WTC11 (cell line): ENCODE results near the gene NSUN4. TPM values are rescaled to one million over a fixed set of nuclear protein-coding genes. Genes with fewer than 3 reads are reported as not detected.

Source experiments
- ATAC-seq: fragments of 200-7000 bp; cut with Tn5 transposase; 2 replicates; pipeline ENCODE4 v1.10.0; 2021; ENCODE audit warnings: mild to moderate bottlenecking, moderate library complexity
- CTCF ChIA-PET: fragments of 300-600 bp; sonication (Branson Sonifier 250); formaldehyde crosslinking; loops from one replicate; lab custom pipeline; 2021; ENCODE audit warnings: antibody characterized with exemption; lab: Charles Lee
- POLR2A ChIA-PET: fragments of 350-600 bp; sonication (Branson Sonifier 250); formaldehyde crosslinking; loops from one replicate; lab custom pipeline; 2021; ENCODE audit warnings: antibody characterized with exemption; lab: Charles Lee
- DNase-seq: peaks from one replicate; pipeline ENCODE4 v3.0.0; 2021; ENCODE audit warnings: low spot score
- H3K27ac Mint-ChIP-seq: 2 replicates; pipeline ENCODE4 v1.8.0; 2021; ENCODE audit warnings: mixed read lengths
- H3K27me3 Mint-ChIP-seq: 2 replicates; pipeline ENCODE4 v1.8.0; 2021; ENCODE audit warnings: low read depth, mild to moderate bottlenecking, moderate library complexity, mixed read lengths
- H3K36me3 Mint-ChIP-seq: 2 replicates; pipeline ENCODE4 v1.8.0; 2021; ENCODE audit warnings: mixed read lengths
- H3K4me1 Mint-ChIP-seq: 2 replicates; pipeline ENCODE4 v1.8.0; 2022; ENCODE audit warnings: mixed read lengths
- H3K4me3 Mint-ChIP-seq: 2 replicates; pipeline ENCODE4 v1.8.0; 2021; ENCODE audit warnings: mild to moderate bottlenecking, moderate library complexity, mixed read lengths
- H3K9me3 Mint-ChIP-seq: 2 replicates; pipeline ENCODE4 v1.8.0; 2021; ENCODE audit warnings: mixed read lengths
- GRHL2 ChIP-seq: fragments of 250-450 bp; sonication (Bioruptor Pico); IDR thresholded peaks from 2 replicates; pipeline ENCODE4 v1.8.0; 2022; ENCODE audit warnings: mild to moderate bottlenecking, moderate library complexity; ENCODE audit not compliant: insufficient replicate concordance, severe bottlenecking
- MXD4 ChIP-seq: fragments of 250-450 bp; sonication (Bioruptor Pico); IDR thresholded peaks from 2 replicates; pipeline ENCODE4 v1.8.0; 2021; ENCODE audit warnings: mild to moderate bottlenecking, moderate library complexity, borderline replicate concordance
- RORB ChIP-seq: fragments of 250-450 bp; sonication (Bioruptor Pico); IDR thresholded peaks from 2 replicates; pipeline ENCODE4 v1.9.0; 2021; ENCODE audit warnings: mild to moderate bottlenecking
- SMAD4 ChIP-seq: sonication (generic); formaldehyde crosslinking; IDR thresholded peaks from 2 replicates; pipeline ENCODE4 v1.8.0; 2022; ENCODE audit warnings: mild to moderate bottlenecking, missing genetic modification reagents
- SOX15 ChIP-seq: fragments of 250-450 bp; sonication (Bioruptor Pico); IDR thresholded peaks from 2 replicates; pipeline ENCODE4 v1.9.0; 2021; ENCODE audit warnings: mild to moderate bottlenecking
- TEAD1 ChIP-seq: sonication (generic); formaldehyde crosslinking; IDR thresholded peaks from 2 replicates; pipeline ENCODE4 v1.8.0; 2022; ENCODE audit warnings: mild to moderate bottlenecking, missing genetic modification reagents
- ZNF121 ChIP-seq: sonication (generic); formaldehyde crosslinking; IDR thresholded peaks from 2 replicates; pipeline ENCODE4 v1.8.0; 2023; ENCODE audit warnings: missing genetic modification reagents
- ZNF263 ChIP-seq: sonication (generic); formaldehyde crosslinking; IDR thresholded peaks from 2 replicates; pipeline ENCODE4 v1.8.1; 2022; ENCODE audit warnings: low read depth, mild to moderate bottlenecking, moderate library complexity, missing genetic modification reagents
- ZNF671 ChIP-seq: fragments of 250-450 bp; sonication (Bioruptor Pico); IDR thresholded peaks from 2 replicates; pipeline ENCODE4 v1.8.0; 2021; ENCODE audit warnings: mild to moderate bottlenecking
- total RNA-seq: library from RNA; stranded (reverse); gene quantifications from 3 replicates; pipeline ENCODE4 v1.2.3, GENCODE V29; 2021
- TF ChIP-seq, protein P1 (sequence below): sonication (generic); formaldehyde crosslinking; IDR thresholded peaks from 2 replicates; pipeline ENCODE4 v1.8.1; 2022; ENCODE audit warnings: missing genetic modification reagents, borderline replicate concordance
- TF ChIP-seq, protein P2 (sequence below): sonication (generic); formaldehyde crosslinking; IDR thresholded peaks from 2 replicates; pipeline ENCODE4 v1.8.1; 2023; ENCODE audit warnings: mild to moderate bottlenecking, missing genetic modification reagents, borderline replicate concordance
- TF ChIP-seq, protein P3 (sequence below): sonication (generic); formaldehyde crosslinking; IDR thresholded peaks from 2 replicates; pipeline ENCODE4 v1.8.1; 2023; ENCODE audit warnings: mild to moderate bottlenecking, moderate library complexity, missing genetic modification reagents
- TF ChIP-seq, protein P4 (sequence below): sonication (generic); formaldehyde crosslinking; IDR thresholded peaks from 2 replicates; pipeline ENCODE4 v1.8.0; 2023; ENCODE audit warnings: missing genetic modification reagents, mild to moderate bottlenecking, borderline replicate concordance
- TF ChIP-seq, protein P5 (sequence below): fragments of 250-450 bp; sonication (Bioruptor Pico); IDR thresholded peaks from 2 replicates; pipeline ENCODE4 v1.9.0; 2021; ENCODE audit warnings: mild to moderate bottlenecking
- TF ChIP-seq, protein P6 (sequence below): sonication (generic); formaldehyde crosslinking; IDR thresholded peaks from 2 replicates; pipeline ENCODE4 v1.8.1; 2023; ENCODE audit warnings: mild to moderate bottlenecking, missing genetic modification reagents
- TF ChIP-seq, protein P7 (sequence below): sonication (generic); formaldehyde crosslinking; IDR thresholded peaks from 2 replicates; pipeline ENCODE4 v1.8.0; 2023; ENCODE audit warnings: missing genetic modification reagents
- TF ChIP-seq, protein P8 (sequence below): sonication (generic); formaldehyde crosslinking; conservative IDR thresholded peaks from 2 replicates; pipeline ENCODE4 v1.8.1; 2023; ENCODE audit warnings: mild to moderate bottlenecking, low read depth, missing genetic modification reagents, moderate library complexity

Gene NSUN4
- total RNA-seq, 1 experiment from 2014 or later = 22.6 TPM

DNA sequence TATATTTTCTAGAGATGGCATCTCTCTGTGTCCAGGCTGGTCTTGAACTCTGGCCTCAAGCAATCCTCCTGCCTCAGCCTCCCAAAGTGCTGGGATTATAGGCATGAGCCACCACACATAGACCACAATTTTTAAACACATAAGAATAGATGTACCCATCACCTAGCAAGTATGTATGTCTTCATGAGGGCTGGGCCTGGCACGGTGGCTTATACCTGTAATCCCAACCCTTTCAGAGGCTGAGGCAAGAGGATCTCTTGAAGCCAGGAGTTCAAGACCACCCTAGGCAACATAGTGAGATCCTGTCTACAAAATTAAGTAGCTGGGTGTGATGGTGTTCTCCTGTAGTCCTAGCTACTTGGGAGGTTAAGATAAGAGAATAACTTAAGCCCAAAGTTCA is 23.3 kb upstream of the NSUN4 start:
- ATAC-seq = no peak
- Mint-ChIP-seq H3K4me1 (peaks cover 18% of the 10 kb centered on the region), H3K27me3 (no peaks in the 10 kb centered on the region), H3K4me3 (no peak overlapping the region), H3K9me3 (no peaks in the 10 kb centered on the region), H3K27ac (no peak overlapping the region), H3K36me3 (peaks cover 45% of the 10 kb centered on the region)
- ChIA-PET POLR2A (interaction anchor here (0.6 to 0.7 kb wide), 2 partner anchors 101 to 179 kb away, joined by 3 to 4 read pairs; no protein-coding TSS in a partner anchor), CTCF (interaction anchor here (1.2 to 1.6 kb wide), 2 partner anchors 16 to 94 kb away, joined by 3 to 9 read pairs; no protein-coding TSS in a partner anchor)
- DNase-seq = no peak
- TF ChIP-seq MXD4 (CRISPR knock-in tag) = no peak
- TF ChIP-seq SMAD4 (CRISPR knock-in tag) = no peak
- TF ChIP-seq ZNF671 = no peak
- TF ChIP-seq GRHL2 (CRISPR knock-in tag) = no peak
- TF ChIP-seq SOX15 = no peak
- TF ChIP-seq TEAD1 (CRISPR knock-in tag) = no peak
- TF ChIP-seq RORB = no peak
- TF ChIP-seq ZNF263 (CRISPR knock-in tag) = no peak
- TF ChIP-seq, protein P1, sequence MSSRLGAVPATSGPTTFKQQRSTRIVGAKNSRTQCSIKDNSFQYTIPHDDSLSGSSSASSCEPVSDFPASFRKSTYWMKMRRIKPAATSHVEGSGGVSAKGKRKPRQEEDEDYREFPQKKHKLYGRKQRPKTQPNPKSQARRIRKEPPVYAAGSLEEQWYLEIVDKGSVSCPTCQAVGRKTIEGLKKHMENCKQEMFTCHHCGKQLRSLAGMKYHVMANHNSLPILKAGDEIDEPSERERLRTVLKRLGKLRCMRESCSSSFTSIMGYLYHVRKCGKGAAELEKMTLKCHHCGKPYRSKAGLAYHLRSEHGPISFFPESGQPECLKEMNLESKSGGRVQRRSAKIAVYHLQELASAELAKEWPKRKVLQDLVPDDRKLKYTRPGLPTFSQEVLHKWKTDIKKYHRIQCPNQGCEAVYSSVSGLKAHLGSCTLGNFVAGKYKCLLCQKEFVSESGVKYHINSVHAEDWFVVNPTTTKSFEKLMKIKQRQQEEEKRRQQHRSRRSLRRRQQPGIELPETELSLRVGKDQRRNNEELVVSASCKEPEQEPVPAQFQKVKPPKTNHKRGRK (CRISPR knock-in tag) = no peak
- TF ChIP-seq, protein P2, sequence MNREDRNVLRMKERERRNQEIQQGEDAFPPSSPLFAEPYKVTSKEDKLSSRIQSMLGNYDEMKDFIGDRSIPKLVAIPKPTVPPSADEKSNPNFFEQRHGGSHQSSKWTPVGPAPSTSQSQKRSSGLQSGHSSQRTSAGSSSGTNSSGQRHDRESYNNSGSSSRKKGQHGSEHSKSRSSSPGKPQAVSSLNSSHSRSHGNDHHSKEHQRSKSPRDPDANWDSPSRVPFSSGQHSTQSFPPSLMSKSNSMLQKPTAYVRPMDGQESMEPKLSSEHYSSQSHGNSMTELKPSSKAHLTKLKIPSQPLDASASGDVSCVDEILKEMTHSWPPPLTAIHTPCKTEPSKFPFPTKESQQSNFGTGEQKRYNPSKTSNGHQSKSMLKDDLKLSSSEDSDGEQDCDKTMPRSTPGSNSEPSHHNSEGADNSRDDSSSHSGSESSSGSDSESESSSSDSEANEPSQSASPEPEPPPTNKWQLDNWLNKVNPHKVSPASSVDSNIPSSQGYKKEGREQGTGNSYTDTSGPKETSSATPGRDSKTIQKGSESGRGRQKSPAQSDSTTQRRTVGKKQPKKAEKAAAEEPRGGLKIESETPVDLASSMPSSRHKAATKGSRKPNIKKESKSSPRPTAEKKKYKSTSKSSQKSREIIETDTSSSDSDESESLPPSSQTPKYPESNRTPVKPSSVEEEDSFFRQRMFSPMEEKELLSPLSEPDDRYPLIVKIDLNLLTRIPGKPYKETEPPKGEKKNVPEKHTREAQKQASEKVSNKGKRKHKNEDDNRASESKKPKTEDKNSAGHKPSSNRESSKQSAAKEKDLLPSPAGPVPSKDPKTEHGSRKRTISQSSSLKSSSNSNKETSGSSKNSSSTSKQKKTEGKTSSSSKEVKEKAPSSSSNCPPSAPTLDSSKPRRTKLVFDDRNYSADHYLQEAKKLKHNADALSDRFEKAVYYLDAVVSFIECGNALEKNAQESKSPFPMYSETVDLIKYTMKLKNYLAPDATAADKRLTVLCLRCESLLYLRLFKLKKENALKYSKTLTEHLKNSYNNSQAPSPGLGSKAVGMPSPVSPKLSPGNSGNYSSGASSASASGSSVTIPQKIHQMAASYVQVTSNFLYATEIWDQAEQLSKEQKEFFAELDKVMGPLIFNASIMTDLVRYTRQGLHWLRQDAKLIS (CRISPR knock-in tag) = no peak
- TF ChIP-seq, protein P3, sequence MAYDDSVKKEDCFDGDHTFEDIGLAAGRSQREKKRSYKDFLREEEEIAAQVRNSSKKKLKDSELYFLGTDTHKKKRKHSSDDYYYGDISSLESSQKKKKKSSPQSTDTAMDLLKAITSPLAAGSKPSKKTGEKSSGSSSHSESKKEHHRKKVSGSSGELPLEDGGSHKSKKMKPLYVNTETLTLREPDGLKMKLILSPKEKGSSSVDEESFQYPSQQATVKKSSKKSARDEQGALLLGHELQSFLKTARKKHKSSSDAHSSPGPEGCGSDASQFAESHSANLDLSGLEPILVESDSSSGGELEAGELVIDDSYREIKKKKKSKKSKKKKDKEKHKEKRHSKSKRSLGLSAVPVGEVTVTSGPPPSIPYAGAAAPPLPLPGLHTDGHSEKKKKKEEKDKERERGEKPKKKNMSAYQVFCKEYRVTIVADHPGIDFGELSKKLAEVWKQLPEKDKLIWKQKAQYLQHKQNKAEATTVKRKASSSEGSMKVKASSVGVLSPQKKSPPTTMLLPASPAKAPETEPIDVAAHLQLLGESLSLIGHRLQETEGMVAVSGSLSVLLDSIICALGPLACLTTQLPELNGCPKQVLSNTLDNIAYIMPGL (CRISPR knock-in tag) = no peak
- TF ChIP-seq, protein P4, sequence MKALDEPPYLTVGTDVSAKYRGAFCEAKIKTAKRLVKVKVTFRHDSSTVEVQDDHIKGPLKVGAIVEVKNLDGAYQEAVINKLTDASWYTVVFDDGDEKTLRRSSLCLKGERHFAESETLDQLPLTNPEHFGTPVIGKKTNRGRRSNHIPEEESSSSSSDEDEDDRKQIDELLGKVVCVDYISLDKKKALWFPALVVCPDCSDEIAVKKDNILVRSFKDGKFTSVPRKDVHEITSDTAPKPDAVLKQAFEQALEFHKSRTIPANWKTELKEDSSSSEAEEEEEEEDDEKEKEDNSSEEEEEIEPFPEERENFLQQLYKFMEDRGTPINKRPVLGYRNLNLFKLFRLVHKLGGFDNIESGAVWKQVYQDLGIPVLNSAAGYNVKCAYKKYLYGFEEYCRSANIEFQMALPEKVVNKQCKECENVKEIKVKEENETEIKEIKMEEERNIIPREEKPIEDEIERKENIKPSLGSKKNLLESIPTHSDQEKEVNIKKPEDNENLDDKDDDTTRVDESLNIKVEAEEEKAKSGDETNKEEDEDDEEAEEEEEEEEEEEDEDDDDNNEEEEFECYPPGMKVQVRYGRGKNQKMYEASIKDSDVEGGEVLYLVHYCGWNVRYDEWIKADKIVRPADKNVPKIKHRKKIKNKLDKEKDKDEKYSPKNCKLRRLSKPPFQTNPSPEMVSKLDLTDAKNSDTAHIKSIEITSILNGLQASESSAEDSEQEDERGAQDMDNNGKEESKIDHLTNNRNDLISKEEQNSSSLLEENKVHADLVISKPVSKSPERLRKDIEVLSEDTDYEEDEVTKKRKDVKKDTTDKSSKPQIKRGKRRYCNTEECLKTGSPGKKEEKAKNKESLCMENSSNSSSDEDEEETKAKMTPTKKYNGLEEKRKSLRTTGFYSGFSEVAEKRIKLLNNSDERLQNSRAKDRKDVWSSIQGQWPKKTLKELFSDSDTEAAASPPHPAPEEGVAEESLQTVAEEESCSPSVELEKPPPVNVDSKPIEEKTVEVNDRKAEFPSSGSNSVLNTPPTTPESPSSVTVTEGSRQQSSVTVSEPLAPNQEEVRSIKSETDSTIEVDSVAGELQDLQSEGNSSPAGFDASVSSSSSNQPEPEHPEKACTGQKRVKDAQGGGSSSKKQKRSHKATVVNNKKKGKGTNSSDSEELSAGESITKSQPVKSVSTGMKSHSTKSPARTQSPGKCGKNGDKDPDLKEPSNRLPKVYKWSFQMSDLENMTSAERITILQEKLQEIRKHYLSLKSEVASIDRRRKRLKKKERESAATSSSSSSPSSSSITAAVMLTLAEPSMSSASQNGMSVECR (CRISPR knock-in tag) = no peak
- TF ChIP-seq, protein P5, sequence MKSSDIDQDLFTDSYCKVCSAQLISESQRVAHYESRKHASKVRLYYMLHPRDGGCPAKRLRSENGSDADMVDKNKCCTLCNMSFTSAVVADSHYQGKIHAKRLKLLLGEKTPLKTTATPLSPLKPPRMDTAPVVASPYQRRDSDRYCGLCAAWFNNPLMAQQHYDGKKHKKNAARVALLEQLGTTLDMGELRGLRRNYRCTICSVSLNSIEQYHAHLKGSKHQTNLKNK (CRISPR knock-in tag) = no peak
- TF ChIP-seq, protein P6, sequence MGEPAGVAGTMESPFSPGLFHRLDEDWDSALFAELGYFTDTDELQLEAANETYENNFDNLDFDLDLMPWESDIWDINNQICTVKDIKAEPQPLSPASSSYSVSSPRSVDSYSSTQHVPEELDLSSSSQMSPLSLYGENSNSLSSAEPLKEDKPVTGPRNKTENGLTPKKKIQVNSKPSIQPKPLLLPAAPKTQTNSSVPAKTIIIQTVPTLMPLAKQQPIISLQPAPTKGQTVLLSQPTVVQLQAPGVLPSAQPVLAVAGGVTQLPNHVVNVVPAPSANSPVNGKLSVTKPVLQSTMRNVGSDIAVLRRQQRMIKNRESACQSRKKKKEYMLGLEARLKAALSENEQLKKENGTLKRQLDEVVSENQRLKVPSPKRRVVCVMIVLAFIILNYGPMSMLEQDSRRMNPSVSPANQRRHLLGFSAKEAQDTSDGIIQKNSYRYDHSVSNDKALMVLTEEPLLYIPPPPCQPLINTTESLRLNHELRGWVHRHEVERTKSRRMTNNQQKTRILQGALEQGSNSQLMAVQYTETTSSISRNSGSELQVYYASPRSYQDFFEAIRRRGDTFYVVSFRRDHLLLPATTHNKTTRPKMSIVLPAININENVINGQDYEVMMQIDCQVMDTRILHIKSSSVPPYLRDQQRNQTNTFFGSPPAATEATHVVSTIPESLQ (CRISPR knock-in tag) = no peak
- TF ChIP-seq, protein P7, sequence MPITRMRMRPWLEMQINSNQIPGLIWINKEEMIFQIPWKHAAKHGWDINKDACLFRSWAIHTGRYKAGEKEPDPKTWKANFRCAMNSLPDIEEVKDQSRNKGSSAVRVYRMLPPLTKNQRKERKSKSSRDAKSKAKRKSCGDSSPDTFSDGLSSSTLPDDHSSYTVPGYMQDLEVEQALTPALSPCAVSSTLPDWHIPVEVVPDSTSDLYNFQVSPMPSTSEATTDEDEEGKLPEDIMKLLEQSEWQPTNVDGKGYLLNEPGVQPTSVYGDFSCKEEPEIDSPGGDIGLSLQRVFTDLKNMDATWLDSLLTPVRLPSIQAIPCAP (CRISPR knock-in tag) = no peak
- TF ChIP-seq ZNF121 (CRISPR knock-in tag) = no peak
- TF ChIP-seq, protein P8, sequence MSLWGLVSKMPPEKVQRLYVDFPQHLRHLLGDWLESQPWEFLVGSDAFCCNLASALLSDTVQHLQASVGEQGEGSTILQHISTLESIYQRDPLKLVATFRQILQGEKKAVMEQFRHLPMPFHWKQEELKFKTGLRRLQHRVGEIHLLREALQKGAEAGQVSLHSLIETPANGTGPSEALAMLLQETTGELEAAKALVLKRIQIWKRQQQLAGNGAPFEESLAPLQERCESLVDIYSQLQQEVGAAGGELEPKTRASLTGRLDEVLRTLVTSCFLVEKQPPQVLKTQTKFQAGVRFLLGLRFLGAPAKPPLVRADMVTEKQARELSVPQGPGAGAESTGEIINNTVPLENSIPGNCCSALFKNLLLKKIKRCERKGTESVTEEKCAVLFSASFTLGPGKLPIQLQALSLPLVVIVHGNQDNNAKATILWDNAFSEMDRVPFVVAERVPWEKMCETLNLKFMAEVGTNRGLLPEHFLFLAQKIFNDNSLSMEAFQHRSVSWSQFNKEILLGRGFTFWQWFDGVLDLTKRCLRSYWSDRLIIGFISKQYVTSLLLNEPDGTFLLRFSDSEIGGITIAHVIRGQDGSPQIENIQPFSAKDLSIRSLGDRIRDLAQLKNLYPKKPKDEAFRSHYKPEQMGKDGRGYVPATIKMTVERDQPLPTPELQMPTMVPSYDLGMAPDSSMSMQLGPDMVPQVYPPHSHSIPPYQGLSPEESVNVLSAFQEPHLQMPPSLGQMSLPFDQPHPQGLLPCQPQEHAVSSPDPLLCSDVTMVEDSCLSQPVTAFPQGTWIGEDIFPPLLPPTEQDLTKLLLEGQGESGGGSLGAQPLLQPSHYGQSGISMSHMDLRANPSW (CRISPR knock-in tag) = no peak
